ENCODE measurements around the gene PPP1R7.
"Not testable (repeated sequence)": the region's sequence is repeated elsewhere in the genome, so short reads cannot be mapped to it uniquely, and the experiment has no call there.

PPP1R7 gene

DNA sequence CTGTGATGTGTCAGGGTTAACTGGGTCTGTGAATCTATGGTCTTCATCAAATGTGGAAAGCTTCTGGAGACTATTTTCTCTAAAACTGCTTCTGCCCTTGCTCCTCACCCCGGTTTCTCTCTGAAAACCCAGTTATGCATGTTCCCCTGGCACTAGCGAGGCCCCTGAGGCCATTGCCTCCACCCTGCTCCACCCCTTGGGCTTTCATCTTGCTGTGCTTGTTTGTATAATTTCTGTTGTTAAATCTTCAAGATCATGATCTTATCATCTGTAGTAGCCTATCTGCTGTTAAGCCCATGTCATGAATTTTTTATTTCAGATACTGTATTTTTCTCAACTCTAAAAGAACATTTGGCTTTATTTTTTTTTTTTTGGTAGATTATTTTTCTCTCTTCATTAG, 23.3 kb downstream of the PPP1R7 start:
- no peak for DNase-seq (ENCODE audit: low read depth)

DNA sequence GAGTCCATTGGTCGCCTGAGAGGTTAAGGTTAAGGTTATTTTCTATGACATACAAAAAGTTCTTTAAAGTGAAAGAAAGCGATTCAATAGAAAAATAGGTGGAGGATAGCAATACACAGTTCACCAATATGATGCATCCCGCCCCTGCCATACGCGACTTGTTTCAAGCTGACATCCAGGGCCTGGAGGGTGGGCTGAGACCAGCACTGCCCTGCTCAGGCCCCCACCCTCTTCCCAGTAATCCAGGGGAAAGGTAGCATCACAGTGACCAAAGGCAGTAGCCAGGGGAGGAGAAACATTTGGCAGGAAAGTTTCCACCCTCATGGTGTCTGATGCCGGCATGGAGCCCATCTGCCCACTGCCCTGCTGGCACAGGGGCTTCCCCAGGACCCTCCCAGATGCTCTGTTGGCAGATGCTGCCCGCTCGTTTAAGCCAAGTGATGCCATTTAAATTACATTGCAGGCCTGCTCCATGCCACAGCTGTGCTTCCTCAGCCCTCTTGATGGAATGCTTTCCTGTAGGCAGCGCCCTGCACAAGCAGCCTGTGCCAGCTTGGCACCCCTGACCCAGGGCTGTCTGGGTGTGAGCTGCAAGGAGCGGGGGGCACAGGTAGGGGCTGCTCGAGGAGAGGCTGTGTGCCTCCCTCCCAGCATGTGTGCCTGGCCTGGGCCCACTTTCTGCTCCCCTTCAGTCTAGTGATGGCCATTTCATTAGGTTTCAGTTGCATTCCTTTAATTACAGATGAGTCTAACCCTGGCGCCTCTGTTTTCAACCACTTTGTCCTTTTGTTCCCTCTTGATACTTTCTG, 27.5 kb downstream of the PPP1R7 start:
- no peak for DNase-seq (ENCODE audit: low read depth)

DNA sequence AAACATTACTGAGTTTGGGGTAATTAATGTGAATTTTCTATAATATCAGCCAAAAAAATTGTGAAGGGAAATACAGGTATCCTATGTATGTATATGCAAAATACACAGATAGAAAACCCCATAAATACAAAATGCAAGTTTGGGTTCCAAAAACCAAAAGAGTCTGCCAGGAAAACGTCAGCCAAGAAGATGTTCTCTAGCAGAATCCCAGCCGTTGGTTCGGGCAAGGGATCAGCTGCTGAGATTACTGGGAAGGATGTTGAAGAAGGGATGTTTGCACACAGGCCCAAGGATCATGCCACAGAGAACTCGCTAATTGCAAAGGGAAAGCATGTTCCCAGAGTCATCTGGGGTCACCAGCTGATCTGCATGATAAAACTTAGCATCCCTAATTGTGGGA, 28.7 kb downstream of the PPP1R7 start:
- no peak for DNase-seq (ENCODE audit: low read depth)

DNA sequence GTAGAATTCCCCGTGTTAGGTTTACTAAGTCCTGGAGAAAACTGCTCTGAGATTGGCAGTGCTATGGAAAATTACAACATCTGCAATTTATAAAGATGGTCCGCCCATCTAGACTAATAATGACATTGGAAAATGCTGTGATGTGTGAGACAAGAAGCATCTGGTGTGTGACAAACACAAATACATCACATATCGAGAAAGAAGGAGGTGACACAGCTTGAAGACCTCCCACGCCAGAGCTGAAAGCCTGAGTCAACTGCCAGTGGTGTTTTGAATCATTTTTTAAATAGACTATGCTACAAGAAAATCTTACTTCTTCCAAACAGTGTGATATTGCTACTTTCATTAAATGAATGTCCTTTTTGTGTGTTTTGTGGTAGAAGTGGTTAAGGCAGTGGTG, 29.6 kb downstream of the PPP1R7 start:
- no peak for DNase-seq (ENCODE audit: low read depth)

DNA sequence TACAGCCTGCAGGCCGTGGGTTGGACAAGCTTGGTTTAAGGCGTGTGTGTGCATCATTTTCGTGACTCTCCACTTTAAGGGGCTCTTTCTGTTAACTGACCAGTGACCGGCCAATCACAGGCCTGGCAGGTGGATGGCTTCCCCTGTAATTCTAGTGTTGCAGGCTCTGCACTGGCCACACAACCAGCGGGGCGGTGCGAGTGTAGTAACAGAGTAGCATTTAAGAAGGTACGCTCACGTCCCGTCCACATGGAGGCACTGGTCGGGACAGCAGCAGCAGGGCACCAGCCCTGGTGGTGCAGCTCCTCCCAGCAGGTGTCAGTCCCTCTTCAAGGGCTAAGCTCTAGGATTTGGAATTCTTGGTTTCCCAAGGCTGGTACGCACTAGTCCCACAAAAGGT, 30.2 kb downstream of the PPP1R7 start:
- no peak for DNase-seq (ENCODE audit: low read depth)

DNA sequence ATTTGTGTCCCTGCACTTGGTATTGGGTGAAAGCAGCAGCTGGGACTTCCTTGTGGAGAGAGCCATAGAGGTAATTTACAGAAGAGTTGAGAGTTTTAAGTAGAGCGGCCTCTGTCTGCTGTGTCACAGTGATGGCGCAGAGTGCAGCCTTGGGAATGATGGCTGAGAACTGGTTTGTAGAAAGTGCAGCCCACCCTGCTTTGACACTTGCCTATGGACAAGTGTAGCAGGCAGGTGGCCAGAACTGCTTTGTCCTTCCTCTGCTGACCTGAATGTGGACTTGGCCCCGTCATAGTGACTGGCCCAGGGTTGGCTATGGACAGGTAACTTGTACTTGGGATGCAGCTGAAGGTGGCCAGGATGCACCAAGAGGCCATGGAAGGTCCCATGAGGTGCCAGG, 31.9 kb downstream of the PPP1R7 start:
- DNase-seq (ENCODE audit: low read depth), result no peak

DNA sequence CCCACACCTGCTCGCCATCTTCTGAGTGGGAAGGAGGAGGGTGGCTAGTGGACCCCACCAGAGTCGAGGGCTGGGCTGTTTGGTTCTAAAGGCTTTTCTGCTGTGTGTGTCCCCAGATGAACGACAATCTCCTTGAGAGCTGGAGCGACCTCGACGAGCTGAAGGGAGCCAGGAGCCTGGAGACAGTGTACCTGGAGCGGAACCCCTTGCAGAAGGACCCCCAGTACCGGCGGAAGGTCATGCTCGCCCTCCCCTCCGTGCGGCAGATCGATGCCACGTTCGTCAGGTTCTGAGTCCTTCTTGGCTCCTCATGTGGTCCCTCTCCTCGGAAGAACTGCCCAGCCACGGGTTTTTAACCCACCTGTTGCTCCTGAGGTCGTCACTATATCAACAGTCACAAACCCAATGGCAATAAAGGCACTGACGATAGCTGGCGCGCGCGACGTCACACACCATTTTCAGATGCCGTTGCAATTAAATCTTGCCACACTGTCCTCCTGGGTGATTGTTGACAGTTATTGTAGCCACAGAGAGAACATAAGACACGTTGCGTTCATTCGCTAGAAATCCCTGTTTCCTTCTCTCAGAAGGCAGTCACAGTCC, 32.4 kb downstream of the PPP1R7 start:
- no peak for DNase-seq (ENCODE audit: low read depth)

DNA sequence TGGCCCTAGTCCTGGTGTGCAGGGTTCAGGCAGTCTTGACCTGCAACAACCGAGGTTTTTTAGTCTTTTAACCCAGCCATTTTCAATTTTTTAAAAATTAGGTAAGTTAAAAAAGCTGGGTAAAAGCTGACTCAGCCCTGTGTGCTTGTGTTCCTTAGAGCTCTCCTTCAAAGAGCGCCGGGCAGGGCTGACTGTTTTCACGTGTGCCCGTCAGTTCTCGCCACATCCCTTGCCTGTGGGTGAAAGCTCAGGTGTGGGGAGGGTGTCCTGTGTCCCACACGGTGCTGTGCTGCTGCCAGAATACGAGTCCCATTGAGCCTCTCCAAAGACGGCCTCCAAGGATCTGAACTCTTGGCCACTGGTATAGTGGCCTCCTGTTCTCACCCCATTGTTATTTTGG, 33.0 kb downstream of the PPP1R7 start:
- no peak for DNase-seq (ENCODE audit: low read depth)

DNA sequence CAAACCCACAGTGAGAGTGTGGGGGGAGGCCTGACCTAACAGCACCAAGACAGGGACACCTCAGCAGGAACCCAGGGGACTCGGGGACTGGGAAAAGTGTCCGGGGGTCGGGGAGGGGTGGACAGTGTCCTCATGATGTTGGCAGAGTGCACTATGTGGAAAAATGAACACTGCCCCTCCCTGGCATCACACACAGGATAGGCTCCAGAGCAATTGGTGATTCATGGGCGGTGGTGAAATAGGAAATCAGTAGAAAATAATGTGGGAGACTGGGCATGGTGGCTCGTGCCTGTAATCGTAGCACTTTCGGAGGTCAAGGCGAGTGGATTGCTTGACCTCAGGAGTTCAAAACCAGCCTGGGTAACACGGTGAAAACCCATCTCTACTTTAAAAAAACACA, 34.6 kb downstream of the PPP1R7 start:
- no peak for DNase-seq (ENCODE audit: low read depth)

DNA sequence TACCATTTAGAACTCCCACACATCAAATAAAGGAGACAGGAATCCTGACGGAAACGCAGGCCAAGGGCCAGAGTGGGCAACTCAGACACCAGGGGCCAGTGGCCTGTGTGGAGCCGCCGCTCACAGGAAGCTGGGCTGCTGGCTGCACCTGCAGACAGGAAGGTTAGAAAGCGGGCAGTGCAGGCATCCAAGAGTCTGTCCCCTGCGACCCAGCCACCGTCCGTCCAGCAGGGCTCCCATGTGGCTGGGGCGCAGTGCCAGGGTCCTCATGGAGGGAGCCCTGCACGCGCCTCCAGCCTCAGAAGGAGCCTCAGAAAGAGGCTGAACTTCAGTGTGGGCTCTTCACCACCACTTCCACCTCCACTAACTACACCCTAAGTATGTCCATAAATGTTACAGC, 35.7 kb downstream of the PPP1R7 start:
- no peak for DNase-seq (ENCODE audit: low read depth)

DNA sequence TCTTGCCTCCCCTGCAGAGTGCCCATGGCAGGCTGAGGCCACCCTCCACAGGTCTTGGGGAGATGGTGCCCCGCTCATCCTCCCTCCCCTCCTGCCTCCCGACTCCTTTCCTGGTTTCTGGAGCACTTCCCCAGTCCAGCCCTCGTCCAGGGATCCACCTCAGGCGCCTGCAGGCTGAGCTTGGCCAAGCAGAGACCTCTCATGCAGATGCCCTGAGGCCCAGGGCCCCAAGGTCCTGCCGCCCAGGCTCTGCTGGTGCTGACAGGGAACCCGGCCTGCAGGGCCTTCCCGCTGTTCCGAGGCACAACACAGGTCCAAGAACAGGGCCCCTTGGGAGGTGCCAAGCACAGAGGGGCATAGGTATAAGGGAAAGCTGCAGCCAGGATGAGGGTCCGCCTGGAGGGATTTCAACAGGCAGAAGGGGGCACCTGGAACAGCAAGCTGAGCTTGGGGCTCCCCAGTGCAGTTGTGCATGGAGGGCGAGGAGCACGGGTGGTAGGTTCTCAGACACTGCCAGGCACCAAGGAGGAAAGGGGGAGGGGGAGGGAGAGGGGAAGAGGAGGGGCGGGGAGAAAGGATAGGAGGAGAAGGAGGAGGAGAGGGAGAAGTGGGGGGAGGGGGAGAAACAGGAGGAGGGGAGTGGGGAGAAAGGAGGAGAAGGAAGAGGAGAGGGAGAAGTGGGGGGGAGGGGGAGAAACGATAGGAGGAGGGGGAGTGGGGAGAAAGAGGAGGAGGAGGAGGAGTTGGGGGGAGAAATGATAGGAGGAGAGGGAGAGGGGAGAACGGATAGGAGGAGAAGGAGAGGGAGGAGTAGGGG, 37.0 kb downstream of the PPP1R7 start:
- DNase-seq (ENCODE audit: low read depth), result no peak

DNA sequence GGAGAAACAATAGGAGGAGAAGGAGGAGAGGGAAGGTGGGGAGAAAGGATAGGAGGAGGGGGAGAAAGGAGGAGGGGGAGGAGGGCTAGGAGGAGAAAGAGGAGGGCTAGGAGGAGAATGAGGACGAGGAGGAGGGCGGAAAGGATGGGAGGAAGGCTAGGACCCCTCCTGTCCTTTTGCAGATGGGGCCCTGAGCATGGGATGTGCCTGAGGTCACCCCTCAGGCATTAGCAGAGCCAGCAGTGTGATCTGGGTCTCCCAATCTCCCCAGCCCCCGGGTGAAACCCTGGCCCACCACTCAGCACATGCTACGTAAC, 37.6 kb downstream of the PPP1R7 start:
- no peak for DNase-seq (ENCODE audit: low read depth)

DNA sequence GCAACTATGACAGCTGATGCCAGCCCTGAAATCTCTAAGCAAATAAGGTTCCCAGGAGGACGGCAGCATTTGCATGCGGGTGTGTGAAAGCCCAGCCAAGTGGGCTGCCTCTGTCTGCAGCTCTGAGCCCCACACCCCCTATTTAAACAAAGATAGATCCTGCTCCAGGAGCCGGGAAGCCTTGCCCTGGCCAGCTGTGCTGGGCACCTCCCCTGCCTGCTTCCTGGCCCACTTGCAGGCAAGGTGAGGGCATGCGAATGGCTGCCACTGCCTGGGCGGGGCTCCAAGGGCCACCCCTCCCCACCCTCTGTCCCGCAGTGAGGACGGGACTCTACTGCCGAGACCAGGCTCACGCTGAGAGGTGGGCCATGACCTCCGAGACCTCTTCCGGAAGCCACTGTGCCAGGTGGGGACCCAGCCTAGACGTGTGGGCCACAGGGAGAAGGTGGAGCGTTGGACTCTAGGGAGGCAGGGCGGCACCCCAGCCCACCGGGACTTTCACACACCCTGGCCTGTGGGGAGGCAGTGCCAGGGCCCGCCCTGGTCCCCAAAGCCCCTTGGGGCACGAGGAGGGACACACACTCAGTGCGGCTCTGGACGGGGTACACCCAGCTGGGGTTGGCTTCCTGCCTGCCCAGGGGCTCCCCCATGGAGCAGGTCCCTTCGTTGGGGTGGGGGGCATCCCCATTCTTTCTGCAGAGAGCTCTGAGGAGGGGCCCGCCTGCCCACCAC, 38.3 kb downstream of the PPP1R7 start, which contains the start of gene ANO7:
ANO7 (plus strand) TSS at position 317 of the 732 bp plus-strand sequence. CDS start 1,387 bp downstream, outside the sequence.
- DNase-seq (ENCODE audit: low read depth), result no peak

DNA sequence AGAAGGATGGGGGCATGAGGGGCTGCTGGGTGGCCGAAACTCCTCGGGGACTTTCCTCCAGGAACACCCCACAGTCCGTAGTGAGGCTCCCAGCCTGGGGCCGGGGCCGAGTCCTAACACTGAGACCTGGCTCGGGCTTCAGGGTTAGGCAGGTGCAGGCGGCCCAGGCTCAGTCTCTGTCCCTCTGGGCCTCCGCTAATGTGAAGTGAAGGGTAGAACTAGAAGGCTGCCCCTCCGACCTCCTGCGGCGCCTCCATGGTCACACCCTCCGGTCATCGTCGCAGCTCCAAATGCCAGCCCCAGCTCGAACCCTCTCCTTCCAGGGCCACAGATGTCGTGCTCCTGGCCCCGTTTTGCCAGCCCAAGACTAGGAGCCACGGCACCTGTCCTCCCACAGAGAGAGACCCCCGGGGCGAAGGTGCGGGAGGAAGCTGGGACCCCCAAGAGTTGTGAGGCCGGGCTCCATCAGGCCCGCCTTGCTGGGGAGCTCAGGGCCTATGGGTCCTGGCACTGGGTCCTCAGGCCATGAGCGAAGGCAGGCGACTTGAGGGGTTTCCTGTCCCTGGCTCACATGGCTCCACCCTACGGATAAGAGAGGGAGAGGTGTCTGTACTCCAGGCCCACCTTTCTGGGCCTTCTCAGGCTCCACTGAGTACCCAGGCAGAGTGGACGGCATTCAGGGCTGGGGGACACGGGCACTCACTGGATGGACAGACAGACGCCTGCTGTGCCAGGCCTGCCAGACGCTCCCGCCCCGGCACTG, 39.0 kb downstream of the PPP1R7 start:
- no peak for DNase-seq (ENCODE audit: low read depth)

DNA sequence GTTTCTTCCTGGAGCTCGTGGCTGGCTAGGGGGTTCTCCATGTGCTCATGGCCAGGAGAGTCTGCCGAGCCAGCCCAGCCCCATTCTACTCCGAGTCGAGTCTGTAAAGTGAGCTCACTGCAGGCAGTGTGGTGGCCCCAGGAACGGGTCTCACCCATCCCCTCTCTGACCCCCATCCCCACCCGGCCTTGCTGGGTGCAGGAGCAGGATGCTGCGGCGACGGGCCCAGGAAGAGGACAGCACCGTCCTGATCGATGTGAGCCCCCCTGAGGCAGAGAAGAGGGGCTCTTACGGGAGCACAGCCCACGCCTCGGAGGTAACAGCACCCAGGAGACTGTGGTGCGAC, 39.6 kb downstream of the PPP1R7 start:
- DNase-seq (ENCODE audit: low read depth), result no peak

DNA sequence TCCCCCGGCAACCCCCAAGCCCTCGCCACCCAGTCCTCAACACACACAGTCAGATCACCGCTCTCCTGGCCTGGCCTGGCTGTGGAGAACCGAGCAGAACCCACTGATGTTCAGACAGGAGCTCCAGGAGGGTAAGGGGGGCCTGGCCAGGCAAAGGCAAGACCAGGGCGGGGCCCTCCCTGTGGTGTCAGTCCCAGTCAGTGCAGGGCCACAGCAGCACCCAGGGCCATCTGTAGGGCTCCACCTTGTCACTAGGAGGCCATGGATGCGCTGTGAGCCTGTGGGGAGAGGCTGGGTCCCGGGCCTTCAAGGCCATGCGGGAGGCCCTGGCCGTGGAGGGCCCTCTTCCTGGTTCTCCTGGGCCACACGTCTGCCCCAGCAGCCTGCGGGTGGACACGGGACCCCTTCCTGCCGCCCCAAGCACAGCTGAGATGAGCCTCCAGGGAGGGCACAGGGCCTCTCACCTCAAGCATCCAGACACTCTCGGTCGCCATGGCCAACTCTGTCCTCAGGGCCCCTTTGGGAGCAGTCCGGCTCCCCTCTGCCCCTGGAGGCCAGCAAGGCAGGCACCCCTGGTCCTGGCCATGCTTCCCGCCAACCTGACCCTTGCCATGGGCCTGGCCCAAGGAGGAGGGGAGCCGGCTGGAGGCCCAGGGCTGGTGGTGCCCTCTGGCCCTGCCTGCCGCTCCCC, 40.2 kb downstream of the PPP1R7 start:
- DNase-seq (ENCODE audit: low read depth), result no peak

DNA sequence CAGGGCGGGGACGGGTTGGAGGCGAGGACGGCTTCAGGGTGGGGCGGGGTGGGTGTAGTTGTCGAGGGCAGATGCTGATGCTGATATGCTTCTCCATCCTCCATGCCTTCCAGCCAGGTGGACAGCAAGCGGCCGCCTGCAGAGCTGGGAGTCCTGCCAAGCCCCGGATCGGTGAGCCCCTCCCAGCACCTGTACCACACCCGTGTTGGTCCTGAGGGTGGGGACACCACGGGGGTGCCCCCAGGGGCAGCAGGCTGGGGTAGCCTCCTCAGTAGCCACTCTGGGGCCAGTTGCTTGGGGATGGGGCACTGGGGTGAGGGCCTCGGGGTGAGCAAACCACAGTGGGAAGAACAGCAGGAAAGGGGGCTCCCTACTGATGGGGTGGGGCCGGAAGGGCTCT, 40.8 kb downstream of the PPP1R7 start:
- no peak for DNase-seq (ENCODE audit: low read depth)

DNA sequence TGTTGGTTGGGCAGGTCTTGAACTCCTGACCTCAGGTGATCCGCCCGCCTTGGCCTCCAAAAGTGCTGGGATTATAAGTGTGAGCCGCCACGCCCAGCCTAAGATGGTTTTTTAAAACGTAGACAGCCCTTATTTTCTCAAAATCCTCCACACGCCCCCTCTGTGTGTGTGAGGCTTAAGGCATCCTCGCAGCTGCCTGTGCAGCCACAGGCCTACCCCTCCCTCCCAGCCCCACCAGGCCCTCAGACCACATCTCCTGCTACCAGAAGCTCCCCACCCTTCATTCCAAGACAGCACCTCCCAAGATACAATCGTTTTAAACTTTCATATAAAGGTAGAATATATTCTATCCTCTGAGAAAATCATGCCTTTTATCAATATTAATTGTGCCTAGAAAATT, 43.0 kb downstream of the PPP1R7 start:
- no peak for DNase-seq (ENCODE audit: low read depth)

DNA sequence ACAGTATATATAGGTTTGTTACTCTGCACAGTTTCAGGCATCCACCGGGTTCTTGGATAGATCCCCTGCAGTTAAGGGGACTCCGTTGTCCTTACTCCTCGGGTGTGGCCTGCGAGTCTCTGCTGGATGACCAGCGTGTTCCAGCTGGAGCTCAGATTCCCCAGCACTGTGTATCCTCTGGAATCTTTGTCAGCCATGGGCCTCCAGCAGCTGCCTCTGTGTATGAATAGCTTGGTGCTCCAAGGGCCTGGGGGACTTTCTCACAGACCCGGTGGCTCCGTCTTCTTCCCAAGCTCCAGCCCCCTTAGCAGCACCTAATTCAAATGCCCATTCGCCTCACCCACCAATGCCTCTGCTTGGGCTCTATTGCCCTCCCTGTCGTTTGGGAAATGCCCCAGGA, 44.5 kb downstream of the PPP1R7 start:
- DNase-seq (ENCODE audit: low read depth), result no peak

DNA sequence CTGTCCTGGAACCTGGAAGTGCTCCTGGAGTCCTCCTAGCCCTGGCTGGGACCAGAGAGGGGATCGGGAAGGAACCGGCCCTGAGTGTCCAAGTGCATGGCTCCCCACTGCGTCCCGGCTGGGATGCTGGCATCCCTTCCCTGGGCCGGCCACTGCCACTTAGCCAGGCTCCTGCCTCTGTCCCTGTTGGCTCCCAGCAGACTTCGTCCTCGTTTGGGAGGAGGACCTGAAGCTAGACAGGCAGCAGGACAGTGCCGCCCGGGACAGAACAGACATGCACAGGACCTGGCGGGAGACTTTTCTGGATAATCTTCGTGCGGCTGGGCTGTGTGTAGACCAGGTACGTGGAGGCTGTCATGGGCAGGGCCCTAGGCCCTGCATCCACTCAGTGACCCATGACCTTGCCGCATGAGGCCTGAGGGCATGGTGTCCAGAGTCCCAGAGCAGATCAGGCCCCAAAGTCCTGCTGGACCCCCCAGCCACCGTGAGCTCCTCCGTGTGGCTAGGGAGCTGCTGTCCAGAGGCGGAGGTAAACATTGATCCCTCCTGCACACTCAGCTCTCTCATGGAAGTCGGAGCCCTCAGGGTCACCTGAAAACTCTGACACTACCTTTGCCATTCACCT, 45.4 kb downstream of the PPP1R7 start:
- DNase-seq (ENCODE audit: low read depth), result no peak

DNA sequence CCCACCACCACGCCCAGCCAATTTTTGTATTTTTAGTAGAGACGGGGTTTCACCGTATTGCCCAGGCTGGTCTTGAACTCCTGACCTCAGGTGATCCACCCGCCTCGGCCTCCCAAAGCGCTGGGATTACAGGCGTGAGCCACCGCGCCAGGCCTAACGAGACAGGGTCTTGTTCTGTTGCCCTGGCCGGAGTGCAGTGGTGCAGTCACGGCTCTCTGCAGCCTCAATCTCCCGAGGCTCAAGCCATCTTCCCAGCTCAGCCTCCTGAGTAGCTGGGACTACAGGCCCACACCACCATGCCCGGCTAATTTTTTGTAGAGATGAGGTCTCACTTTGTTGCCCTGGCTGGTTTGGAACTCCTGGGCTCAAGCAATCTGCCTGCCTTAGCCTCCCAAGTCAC, 47.0 kb downstream of the PPP1R7 start:
- DNase-seq (ENCODE audit: low read depth), result not testable (repeated sequence)

Measured in non-pigmented ciliary epithelial cell (primary cell).